Adrenal gland (tissue), 5 donors: ENCODE data around the gene BSG.

Experiments
- POLR2A ChIP-seq, 2 donors: fragments of 450-650 bp; IDR thresholded peaks; one replicate each; pipeline ENCODE4 v1.6.1; 2017; ENCODE audit warnings: antibody characterized with exemption in 2 of 2, mild to moderate bottlenecking in 2 of 2, moderate library complexity in 1 of 2
- TF ChIP-seq, protein P1 (sequence below), 6 experiments: fragments of 450-650 bp in 4 of 6; fragments of 200-600 bp in 2 of 6; sonication (generic) in 1 of 6; IDR thresholded peaks; 1 replicate in 5 of 6; 2 replicates in 1 of 6; pipeline versions ENCODE4 v1.5.1 to v1.8.0; 2016 to 2021; ENCODE audit warnings: antibody characterized with exemption in 6 of 6, mild to moderate bottlenecking in 2 of 6, moderate library complexity in 1 of 6
- donor health status: DM: no; HTN: no; CAD: no.

DNA sequence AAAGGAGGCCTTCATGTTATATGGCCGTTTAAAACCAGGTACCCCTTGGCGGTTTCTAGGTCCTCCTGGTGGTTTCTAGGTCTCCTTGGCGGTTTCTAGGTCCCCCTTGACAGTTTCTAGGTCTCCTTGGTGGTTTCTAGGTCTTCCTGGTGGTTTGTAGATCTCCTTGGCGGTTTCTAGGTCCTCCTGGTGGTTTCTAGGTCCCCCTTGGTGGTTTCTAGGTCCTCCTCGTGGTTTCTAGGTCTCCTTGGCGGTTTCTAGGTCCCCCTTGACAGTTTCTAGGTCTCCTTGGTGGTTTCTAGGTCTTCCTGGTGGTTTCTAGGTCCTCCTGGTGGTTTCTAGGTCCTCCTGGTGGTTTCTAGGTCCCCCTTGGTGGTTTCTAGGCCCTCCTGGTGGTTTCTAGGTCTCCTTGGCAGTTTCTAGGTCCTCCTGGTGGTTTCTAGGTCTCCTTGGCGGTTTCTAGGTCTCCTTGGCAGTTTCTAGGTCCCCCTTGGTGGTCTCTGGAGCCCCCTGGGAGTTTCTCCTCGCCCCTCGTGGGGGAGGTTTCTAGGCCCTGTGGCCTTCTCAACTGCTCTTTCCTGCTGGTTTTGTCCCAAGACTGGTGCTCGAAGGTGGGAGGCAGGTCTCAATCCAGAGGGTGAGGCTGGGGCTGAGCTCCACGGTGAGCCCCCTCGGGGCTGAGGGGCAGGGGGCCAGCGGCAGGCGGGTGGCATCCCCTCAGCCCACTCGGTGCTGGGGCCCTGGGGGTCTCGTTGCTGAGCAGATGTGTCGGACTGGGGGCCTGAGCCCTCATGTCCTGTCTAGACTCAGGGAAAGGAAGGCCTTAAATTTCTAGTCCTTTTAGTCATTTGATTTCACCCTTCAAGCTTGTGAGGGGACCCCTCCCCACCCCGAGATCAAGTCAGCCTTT is 25.3 kb downstream of the BSG start:
- TF ChIP-seq, protein P1, sequence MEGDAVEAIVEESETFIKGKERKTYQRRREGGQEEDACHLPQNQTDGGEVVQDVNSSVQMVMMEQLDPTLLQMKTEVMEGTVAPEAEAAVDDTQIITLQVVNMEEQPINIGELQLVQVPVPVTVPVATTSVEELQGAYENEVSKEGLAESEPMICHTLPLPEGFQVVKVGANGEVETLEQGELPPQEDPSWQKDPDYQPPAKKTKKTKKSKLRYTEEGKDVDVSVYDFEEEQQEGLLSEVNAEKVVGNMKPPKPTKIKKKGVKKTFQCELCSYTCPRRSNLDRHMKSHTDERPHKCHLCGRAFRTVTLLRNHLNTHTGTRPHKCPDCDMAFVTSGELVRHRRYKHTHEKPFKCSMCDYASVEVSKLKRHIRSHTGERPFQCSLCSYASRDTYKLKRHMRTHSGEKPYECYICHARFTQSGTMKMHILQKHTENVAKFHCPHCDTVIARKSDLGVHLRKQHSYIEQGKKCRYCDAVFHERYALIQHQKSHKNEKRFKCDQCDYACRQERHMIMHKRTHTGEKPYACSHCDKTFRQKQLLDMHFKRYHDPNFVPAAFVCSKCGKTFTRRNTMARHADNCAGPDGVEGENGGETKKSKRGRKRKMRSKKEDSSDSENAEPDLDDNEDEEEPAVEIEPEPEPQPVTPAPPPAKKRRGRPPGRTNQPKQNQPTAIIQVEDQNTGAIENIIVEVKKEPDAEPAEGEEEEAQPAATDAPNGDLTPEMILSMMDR (IDR thresholded peaks at IDR 0.05): no peak
- TF ChIP-seq POLR2A (IDR thresholded peaks at IDR 0.05): no peak
